GM21576 (cell line): Measurements from ENCODE around the gene NEURL1B.

Experiments
- ATAC-seq: cut with Tn5 transposase; IDR thresholded peaks from one replicate; pipeline ENCODE4 v1.9.1; 2021; ENCODE audit warnings: mild to moderate bottlenecking, moderate library complexity; ENCODE audit not compliant: unreplicated experiment

NEURL1B gene

GRCh38 chr5:172632346-172633092 lies 8.5 kb upstream of the NEURL1B start:
- no peak for ATAC-seq

- no peak for ATAC-seq
Measured at GRCh38 chr5:172633403-172633970, 7.6 kb upstream of the NEURL1B start.

GRCh38 chr5:172634106-172634899 lies 6.8 kb upstream of the NEURL1B start:
- no peak for ATAC-seq

- ATAC-seq: no peak
Measured at GRCh38 chr5:172635038-172635437, 6.0 kb upstream of the NEURL1B start.

DNA sequence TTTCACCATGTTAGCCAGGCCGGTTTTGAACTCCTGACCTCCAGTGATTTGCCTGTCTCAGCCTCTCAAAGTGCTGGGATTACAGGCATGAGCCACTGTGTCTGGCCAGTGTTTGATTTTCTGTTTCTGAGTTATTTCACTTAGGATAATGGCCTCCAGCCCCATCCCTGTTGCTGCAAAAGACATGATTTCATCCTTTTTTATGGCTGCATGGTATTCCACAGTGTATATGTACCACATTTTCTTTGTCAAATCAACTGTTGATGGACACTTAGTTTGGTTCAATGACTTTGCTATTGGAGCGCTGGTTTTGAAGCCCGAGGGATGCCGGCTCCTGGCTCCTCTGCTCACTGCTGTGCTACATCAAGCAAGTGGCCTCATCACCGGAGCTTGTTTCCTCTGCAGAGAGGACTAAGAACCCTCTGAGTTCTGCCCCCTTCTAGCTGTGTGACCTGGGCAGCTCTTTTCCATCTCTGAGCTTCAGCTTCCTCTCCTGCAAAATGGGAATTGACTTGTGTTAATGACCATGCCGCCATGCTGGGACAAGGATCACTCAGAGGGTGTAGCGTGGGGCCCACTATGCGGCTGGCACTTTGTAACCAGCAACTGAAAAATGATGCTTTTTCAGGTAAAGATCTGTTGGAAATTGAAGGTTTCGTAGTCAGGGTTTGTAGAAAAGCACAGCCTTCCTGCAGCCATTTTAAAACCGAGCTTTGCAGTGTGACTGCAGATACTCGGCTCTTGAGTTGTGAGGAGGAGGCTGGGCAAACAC lies 4.6 kb upstream of the NEURL1B start:
- ATAC-seq: no peak

DNA sequence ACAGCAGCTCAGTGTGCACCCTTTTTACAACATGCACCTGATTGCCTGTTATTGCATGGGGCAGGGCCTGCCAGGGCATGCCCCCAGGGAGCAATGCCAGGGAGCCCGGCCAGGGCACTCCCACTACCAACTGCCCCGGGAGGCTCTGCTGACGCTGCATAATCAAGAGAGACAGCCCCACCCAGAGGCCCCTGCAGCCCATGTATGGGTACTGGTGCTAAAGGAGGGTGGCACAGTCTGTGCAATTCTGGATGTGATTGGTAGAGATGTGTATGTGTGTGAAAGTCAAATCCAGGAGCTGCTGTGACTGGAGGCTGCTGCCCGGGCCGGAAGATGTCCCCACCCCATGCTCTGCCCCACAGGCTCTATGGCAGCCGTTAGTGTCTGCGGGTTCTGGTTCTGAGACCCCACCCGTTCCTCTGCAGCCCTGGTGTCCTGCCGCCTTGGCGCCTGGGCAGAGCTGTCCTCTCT lies 3.9 kb upstream of the NEURL1B start:
- no peak for ATAC-seq

- ATAC-seq: no peak
Measured at GRCh38 chr5:172637740-172638139, 3.3 kb upstream of the NEURL1B start.

GRCh38 chr5:172638209-172638768 lies 2.8 kb upstream of the NEURL1B start:
- ATAC-seq: no peak

DNA sequence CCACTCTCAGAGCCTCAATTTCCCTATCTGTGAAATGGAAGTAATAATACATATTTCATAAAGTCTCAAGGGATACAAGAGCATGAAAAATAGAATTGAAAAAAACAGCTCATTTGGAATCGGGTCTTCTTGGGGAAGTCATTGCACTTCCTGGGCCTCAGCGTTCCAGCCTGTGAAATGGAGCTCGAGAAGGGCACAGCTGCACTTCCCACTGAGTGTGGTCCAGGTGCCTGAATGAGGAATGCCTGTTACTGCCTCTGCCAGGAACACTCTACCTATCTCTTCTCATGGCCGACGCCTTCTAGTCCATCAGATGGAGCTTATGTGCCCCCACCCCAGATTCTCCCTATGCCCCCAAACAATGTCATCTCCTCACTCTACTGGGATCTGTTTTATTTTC lies 924 bp upstream of the NEURL1B start:
- no peak for ATAC-seq

GRCh38 chr5:172641359-172642050 lies 442 bp downstream of the NEURL1B start:
- no peak for ATAC-seq

- no peak for ATAC-seq
Measured at GRCh38 chr5:172642051-172642409, 967 bp downstream of the NEURL1B start.

- no peak for ATAC-seq
Measured at GRCh38 chr5:172642486-172642885, 1.4 kb downstream of the NEURL1B start.

DNA sequence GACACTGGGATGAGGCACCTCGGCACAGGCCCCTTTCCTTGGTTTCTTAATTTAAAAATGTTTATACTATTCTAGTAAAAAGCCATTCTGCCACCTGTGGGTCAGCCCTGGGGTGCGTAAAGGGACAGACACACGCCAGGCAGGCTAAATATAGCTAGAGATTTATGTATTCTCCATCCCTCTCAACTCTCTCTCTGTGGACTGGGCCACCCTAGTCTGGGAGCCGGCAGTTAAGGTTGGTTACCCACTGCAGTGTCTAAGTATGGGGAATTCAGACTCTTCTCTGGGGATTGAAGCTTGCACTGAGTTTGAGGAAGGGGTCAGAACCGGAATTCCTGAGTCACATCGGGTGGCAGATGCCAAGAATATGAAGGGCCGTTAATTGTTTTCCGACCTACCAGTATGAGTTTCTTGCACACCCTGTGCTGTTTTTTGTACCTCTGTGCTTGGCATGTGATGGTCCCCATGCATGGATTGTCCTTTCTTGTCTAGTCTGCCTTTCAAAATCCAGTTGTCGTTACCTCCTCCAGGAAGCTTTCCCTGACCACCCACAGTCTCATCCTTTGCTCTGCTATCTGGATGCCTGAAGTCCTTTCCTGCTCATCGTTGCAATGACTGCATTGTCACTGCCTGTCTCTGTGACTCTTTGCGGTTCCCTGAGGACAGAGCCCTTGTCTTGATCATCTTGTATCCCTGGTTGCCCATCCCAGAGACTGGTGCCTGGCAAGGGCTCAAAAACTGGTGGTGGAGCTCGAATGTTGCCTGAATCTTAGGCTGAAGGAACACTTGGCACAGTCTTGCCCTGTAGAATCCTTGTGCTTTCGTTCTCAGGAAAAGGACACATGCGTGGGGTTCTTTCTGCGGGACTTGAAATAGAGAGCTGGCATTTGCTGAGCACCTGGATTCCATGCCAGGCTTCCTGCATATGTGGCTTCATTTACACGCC lies 2.1 kb downstream of the NEURL1B start:
- no peak for ATAC-seq

- ATAC-seq: no peak
Measured at GRCh38 chr5:172644266-172644665, 3.2 kb downstream of the NEURL1B start.

GRCh38 chr5:172644711-172645110 lies 3.6 kb downstream of the NEURL1B start:
- ATAC-seq: no peak

- ATAC-seq: no peak
Measured at GRCh38 chr5:172645271-172646055, 4.4 kb downstream of the NEURL1B start.

- no peak for ATAC-seq
Measured at GRCh38 chr5:172646716-172647285, 5.7 kb downstream of the NEURL1B start.
